ENCODE data around the gene PINK1.
"Not testable (repeated sequence)": the region's sequence is repeated elsewhere in the genome, so short reads cannot be mapped to it uniquely, and the experiment has no call there.

PINK1 gene

DNA sequence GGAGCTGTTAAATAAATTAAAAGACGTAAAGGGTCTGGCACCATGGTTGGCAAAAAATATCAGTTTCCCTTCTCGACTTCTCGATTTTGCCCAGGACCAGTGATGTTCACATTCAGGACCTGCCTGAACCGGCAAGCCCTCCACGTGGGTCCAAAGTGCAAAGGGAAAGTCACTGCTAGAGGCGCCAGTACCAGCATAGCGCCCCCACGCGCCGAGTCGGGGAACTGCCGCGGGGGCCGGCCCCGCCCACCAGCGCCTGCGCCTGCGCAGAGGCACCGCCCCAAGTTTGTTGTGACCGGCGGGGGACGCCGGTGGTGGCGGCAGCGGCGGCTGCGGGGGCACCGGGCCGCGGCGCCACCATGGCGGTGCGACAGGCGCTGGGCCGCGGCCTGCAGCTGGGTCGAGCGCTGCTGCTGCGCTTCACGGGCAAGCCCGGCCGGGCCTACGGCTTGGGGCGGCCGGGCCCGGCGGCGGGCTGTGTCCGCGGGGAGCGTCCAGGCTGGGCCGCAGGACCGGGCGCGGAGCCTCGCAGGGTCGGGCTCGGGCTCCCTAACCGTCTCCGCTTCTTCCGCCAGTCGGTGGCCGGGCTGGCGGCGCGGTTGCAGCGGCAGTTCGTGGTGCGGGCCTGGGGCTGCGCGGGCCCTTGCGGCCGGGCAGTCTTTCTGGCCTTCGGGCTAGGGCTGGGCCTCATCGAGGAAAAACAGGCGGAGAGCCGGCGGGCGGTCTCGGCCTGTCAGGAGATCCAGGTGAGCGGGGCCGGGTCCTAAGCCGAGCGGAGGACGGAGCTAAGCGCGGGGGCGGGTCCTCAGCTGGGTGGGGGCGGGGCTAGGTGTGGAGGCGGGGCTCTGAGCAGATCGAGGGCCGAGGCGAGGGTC, at the start of gene PINK1:
PINK1 (plus strand) TSS at position 269 of the 875 bp plus-strand sequence; CDS start at position 360, 91 bp downstream.
- peak; percentile 82 to 84 for DNase-seq (ENCODE audit: low read depth in 1 of 2, low spot score in 1 of 2)

DNA sequence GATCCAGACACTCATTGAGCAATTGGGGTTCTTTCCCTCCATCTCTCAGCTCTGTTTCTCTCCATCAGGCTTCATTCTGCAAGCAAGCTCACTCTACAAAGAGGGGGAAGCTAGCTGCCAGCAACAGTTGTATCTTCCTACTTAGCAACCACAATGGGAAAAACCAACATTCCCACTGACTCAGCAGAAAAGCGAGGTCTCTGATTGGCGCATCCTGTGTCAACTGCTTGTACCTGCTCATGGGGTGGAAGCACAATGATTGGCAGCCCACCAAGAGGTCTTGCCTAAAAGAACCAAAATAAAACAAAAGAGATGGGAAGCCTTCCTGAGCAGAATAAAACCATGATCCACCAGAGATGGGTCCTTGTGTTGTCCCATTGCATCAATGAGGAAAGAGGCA, 48.4 kb upstream of the PINK1 start:
- DNase-seq (ENCODE audit: low read depth in 1 of 2, low spot score in 1 of 2) = no peak

DNA sequence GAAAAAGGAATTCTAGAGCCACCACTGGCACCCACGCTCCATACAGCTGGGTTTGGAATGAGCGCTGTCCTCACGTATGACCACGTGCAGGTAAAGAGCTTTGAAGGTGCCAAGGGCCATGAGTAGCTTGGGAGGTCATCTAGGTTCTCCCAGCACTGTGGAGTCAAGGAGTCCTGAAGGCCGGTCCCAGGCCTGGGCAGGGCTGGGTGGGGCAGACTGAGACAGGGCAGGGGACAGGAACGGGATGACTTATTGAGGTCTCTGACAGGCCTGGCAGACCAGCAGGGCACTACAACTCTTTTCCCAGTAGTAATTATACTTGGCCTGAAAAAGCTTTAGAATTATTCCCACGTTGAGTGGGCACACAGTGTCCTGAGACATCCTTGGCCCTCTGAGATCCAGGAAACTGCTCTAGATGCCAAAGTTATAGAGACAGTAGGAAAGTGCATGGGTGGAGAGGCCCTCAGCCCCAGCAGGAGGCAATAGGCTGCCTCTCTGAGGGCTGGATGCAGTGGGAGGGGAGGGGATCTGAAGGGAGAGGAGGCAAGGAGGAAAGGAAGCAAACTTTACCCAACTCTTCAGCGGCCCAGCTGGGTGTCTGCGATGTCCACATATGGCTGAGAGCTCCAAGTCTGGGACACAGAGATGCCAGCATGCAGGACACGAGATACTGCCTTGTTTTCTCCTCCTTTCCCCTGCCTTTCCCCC, 46.2 kb upstream of the PINK1 start:
- no peak for DNase-seq (ENCODE audit: low read depth in 1 of 2, low spot score in 1 of 2)

DNA sequence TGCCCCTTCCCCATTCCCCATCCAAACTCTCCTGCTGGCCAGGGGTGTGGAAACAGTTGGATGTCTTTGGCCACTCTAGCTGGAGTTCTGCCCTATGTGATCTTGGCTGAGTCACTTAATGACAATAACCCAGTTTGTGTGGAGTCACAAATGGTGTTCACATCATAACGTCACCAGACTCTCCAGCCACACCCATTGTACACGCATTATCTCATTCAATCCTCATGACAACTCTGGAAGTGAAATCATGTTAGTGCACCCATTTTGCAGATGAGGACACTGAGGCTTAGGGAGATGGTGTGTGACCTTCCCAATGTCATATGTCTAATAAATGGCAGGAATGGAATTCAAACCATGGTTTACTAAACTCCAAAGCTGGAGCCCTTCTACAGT, 45.6 kb upstream of the PINK1 start:
- DNase-seq (ENCODE audit: low read depth in 1 of 2, low spot score in 1 of 2) = no peak

DNA sequence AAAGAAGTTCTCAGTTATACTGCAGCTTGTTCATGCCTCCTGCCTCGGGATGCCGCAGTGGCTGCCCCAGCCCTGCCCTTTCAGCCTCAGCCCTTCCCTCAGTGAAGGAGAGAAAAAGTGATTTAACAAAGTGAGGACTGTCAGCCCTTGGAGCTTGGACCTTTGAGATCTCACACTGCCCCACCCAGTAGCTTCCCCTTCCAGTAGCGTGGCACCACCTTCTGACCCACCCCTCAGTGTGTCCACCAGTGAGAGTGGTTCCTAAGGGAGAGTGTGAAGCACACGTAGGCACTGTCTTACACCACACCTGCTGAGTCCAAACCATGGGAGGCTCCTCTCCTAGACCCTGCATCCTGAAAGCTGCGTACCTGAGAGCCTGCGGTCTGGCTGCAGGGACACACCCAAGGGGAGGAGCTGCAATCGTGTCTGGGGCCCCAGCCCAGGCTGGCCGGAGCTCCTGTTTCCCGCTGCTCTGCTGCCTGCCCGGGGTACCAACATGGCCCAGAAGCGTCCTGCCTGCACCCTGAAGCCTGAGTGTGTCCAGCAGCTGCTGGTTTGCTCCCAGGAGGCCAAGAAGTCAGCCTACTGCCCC, 44.5 kb upstream of the PINK1 start, which contains the start of gene CDA:
CDA (plus strand) TSS at position 464 of the 592 bp plus-strand sequence; CDS start at position 497, 33 bp downstream.
- no peak for DNase-seq (ENCODE audit: low read depth in 1 of 2, low spot score in 1 of 2)

DNA sequence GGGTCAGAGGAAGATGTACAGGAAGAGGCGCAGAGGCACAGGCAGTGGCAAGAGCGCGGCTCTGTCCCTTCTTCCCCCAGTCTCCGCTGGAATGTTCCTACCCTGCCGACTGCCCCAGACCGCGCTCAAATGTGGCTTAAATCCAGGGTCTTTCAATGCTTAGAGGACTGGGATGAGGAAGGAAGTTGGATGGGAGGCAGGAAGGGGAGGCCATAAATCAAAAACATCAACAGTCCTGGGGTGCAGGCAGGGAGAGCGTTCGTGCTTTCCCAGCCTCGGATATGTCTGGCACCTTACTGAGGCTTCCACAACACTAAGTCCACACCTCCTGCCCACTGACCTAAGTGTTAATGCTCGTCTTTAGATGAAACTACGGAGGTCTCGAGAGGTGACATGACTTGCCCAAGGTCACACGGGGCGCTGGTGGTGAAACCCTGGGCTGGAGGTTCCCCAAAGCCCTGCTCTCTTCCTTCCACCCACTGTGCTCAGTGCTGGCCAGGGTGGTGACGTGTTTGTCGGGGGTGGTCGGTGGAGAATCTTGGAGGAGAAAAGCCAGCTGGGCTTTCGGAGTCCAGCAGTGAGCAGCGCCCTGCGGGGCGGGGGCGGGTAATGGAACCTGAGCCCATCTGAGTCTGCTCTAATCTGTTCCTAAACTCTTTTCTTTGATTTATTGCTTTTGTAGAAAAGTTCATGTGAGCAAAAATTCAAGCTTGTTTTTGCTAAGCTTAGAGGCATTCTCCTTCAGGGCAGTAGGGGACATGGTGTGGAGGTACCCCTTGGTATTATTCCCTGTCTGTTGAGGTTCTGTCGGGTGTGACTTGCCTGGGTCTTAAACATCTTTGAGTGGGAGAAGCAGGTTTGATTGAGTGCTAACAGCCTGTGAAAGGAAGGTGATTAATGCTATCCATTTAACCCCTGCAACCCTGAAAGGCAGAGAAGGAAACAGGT, 43.7 kb upstream of the PINK1 start:
- DNase-seq (ENCODE audit: low read depth in 1 of 2, low spot score in 1 of 2) = no peak

DNA sequence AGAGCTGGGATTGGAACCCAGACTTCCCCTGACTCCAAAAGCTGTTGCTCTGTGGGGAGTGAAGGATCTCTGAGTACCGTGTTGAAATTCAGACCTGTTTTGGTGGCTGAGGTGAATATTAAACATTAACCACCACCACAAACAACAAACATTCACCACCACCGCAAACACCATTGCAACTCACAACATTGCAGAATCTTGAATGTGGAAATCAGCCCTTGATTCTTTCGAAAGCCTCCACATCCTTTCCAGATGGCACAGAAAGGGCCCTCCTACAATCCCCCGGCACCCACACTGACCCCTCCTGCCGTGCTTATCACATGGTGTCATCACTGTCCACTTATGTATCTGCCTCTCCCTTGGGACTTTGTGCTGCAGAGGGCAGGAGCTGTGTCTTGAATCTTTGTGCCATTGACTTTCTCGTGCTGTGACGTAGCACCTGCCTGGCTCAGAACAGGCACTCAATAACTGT, 42.9 kb upstream of the PINK1 start:
- no peak for DNase-seq (ENCODE audit: low read depth in 1 of 2, low spot score in 1 of 2)

DNA sequence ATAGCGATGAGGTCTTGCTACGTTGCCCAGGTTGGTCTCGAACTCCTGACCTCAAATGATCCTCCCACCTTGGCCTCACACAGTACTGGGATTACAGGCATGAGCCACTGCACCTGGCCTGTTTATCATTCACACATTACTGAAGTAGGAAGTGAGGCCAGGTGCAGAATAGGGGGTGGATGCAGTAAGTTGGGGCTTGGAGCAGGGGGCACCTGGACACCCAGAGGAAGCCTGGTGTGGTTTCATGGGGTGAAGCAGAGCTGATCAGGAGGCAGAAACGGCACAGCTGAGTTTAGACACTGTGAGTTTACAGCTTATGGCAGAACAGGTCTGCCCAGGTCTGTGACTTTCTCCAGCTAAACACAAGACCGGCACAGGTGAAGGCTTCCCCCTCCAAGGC, 39.5 kb upstream of the PINK1 start:
- DNase-seq (ENCODE audit: low read depth in 1 of 2, low spot score in 1 of 2) = no peak

DNA sequence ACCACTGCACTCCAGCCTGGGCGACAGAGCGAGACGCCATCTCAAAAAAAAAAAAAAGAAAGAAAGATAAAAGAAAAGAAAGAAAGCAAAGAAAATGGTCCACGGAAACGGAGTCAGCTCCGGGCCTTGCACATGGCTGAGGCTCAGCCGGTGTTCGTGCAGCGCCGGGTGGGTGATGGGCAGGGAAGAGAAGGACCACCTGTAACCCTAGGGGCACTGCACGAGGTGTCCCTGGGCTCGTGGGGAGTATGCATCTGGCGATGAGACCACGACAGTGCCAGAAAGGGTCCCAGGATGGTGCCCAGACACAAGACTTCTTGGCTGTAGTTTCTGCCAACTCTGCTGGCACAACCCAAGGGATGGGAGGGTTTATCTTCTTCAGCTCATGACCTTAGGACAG, 38.5 kb upstream of the PINK1 start:
- DNase-seq (ENCODE audit: low read depth in 1 of 2, low spot score in 1 of 2) = no peak

DNA sequence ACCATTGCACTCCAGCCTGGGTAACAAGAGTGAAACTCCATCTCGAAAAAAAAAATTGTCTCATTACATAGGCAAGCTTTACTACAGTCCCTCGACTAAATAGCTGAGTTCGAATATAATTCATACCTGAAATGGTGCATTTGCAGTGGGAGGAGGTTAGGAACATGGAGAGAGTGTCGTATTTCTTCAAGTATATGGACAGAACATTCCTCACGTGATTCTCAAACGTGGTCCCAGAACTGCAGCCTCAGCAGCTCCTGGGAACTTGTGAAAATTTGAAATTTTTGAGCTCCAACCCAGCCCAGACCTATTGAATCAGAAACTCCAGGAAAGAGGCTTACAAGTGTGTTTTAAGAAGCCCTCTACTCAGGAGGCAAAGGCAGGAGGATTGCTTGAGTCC, 37.2 kb upstream of the PINK1 start:
- DNase-seq (ENCODE audit: low read depth in 1 of 2, low spot score in 1 of 2) = no peak

DNA sequence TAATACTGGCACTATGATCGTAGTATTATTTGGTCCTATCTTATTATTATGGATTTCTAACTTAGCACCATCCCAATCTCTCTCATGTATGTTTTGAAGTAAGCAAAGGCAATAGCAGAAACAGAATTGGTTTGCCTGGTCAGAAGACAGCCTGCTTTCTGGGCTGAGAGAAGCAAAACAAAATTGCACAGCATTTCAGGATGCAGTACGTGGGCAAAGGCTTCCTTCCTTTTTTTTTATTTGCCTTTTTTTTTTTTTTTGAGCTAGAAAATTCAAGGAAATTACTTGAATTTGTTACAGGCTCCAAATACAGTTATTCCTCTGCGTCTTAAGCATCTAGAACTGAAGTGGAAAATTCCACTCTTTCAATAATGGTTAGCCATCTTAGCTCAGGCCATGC, 35.6 kb upstream of the PINK1 start:
- DNase-seq (ENCODE audit: low read depth in 1 of 2, low spot score in 1 of 2) = no peak

DNA sequence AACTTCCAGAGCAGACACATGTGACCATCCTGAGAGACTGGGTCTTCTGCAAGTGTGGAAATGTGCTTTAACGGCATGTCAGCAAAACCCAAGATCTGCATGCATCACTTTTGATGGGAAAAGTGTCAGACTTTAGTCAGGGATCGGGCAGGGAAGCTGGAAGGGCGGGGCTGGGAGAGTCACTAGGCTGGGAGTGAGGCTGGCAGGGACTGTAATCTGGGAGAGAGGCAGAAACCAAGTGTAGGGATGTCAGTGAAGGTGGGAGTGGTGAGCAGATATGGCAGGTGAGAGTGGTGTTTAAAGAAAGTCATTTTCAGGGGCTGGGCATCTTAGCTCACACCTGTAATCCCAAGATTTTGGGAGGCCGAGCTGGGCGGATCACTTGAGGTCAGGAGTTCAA, 33.1 kb upstream of the PINK1 start:
- DNase-seq (ENCODE audit: low read depth in 1 of 2, low spot score in 1 of 2) = no peak

DNA sequence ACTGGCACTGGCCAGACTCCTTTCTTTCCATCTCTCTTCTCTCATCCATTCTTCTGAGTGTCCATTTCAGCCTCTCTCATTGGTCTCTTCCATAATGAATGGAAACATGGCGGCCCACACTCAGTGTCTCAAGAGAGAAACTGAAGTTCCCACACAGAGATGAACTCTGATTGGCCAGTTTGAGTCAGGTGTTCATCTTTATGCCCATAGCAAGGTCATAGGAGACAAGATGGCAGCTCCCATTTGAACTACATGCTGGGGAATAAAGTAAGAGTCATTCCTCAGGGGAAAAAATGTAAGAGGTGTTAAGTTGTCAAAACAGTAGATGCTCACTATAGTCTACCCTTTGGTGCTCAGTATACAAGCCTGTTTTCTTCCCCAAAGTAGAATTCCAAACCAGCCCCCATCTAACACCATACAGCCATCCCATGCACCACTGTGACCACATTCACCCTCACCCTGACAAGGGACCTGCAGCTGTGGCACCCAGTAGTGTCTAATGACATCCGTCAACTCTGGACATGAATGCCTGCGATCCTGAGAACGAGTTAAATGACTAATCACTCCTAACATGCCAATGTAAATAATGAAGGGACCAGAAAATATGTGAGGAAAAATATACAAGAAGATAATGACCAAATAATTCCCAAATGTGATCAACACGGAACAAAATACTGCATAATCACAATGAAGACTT, 32.0 kb upstream of the PINK1 start:
- DNase-seq (ENCODE audit: low read depth in 1 of 2, low spot score in 1 of 2) = no peak

DNA sequence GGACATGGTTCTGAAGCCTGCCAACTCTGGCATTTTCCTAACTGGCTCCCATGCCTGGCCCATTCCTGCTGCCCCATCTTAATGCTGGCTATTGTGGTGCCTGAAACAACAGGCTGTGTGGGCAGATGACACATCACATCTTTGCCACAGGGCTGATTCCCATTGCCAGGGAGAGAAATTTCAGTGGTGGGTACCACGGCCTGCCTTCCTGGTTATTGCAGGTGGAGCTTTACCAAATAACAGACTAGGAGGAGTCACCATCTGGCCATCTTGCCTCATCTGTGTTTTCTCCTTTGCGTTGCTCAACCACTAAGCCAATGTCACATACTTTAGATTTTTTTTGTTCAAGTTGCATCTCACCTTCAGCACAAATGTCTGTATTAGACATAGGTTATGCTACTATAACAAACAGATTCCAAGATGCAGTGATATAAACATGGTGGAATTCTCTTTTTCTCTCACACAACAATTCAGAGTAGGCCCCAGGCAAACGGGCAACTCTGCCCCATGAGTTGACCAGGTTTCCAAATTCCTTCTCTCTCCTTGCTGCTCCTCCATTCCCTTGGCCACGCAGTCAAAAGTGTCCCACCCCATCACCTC, 30.3 kb upstream of the PINK1 start:
- DNase-seq (ENCODE audit: low read depth in 1 of 2, low spot score in 1 of 2) = no peak

DNA sequence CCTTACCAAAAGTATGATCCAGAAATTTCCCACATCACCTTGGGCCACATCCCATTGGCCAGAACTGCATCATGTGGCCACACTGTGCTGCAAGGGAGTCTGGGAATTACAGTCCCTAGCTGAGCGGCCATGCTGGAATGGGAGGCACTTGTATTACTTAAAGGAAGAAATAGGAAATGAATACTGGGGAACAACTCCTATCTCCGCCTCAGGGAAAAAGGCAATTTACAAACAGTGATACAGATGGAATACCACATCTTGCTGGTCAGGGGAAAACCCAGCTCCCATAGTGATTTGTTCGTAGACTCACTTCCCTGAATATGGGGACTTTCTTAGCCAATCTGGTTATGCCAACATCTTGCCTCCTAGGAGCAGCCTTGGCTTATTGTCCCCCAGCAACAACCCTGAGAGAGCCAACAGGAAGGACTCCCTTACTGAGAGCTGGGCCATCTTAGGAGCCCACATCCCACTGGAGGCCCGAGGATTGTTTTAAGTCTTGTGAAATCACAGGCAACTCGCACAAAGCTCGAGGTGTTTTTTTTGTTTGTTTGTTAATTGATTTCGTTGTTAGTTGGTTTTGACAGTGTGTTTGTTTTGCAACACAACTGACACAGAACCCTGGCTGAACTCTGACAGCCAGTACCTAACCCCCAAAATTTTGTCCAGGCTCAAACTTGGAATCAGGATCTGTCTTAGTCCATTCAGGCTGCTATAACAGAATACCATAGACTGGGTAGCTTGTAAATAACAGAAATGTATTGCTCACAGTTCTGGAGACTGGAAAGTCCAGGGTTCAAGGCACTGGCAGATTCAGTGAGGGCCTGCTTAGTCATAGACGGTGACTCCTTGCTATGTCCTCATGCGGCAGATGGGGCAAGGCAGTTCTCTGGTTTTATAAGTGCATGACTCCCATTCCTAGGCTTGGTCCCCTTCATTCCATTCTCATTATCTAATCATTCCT, 29.5 kb upstream of the PINK1 start:
- DNase-seq (ENCODE audit: low read depth in 1 of 2, low spot score in 1 of 2) = no peak

DNA sequence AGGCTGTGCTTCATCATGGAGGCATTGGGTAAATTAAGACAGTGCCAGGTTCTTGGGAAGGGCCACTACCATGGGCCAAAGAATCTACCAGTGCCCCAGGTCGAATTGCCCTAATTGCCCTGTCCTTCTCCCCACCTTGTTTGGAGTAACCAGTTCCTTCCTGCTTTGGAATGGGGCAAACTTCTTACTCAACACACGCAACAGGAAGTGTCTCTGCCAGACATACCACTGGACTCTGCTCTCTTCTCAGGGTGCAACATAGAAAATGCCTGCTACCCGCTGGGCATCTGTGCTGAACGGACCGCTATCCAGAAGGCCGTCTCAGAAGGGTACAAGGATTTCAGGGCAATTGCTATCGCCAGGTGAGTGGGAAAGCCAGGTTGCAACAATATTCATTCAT, 28.6 kb upstream of the PINK1 start:
- no peak for DNase-seq (ENCODE audit: low read depth in 1 of 2, low spot score in 1 of 2)

DNA sequence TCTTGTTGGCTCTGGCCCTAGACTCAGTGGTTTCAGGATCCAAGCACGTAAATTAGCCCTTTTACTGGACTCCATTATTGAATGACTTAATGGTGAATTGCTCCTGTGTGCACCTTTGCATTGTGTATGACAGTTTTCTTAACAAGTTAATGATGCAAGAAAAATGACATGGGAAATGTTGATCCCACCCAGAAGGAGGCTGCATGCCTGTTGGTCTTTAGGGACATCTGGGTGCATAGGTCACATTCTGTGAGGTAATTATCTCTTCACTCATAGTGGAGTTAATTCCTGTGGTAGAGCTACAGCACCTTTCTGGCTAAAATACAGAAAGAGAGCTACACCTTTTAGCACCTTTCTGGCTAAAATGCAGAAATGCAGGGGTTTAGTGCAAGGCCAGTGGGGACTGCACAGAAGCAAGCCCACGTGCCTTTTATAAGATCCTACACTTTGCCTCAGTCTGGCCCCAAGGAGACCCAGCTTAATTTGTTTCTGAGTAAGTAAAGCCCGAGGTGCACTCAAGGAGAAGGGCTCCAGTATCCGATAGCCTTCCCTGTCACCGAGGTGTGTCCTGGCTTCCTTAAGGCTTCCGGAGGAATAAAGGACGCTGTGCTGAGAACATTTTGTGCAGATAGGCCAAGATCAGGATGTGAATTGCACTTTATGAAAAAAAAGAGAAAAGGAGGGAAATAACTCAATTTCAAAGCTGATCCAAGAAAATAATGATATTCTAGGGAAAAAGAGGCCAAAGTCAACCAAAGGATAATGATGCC, 26.3 kb upstream of the PINK1 start:
- DNase-seq (ENCODE audit: low read depth in 1 of 2, low spot score in 1 of 2) = not testable (repeated sequence)

DNA sequence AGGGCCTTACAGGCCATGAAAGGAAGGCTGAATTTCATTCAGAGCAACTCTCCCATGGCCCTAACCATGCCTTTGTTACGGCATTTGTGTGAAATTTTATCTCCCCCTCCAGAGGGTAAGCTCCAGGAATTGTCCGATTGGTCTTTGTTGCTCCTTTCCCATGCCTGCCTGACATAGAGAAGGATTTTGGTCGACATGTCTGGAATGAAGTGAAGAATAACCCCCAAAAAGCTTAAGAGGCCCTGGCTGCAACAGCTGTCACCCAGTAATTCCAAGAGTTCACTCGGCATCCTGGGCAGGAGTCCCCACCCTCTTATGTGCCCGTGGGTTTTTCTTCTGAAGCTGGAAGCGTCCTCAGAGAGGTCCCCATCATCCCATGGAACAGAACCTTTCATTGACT, 23.7 kb upstream of the PINK1 start:
- no peak for DNase-seq (ENCODE audit: low read depth in 1 of 2, low spot score in 1 of 2)
